ENCODE results near the gene SOX18. TPM values are rescaled to one million over a fixed set of nuclear protein-coding genes. Genes with fewer than 3 reads are reported as not detected.
A peak's percentile ranks its signal among the peaks of the same experiment; 100 is the strongest.

Gene SOX18
- total and polyA plus RNA-seq, 2 of the 4 experiments (the other 2 are of a cell fraction), result not detected

DNA sequence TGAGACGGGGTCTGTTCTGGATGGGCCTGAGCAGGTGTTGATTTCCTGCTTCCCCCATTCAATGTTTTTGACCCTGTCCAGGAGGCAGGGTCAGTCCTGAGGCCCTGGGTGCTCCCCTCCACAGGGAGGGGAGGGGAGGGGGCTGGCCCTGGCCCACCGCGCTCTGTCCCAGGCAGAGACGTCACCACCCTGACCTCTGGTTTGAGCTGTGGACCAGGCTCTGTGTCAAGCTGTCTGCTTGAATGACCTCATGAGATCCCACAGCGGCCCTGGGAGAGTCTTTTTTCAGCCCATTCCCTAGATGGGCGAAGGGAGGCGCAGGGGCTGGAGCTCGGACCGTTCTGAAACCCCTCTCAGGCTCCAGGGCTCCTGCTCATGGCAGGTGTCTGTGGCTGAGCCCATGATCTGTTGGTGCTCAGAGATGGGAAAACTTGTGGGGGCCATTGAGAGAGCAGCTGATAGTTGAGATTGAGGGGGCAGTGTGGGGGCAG is 43.6 kb upstream of the SOX18 start:
- Histone ChIP-seq H2BK15ac (ENCODE audit: low read depth, low read length) (no peak overlapping the region), H3K9ac (ENCODE audit: low read depth, low read length) (no peak overlapping the region), H3K4me3 (ENCODE audit: insufficient read depth, low read depth, low read length) (no peak overlapping the region), H2AK5ac (ENCODE audit: low read depth, low read length) (no peak overlapping the region), H3K56ac (ENCODE audit: extremely low read depth, insufficient read depth, low read length) (no peak overlapping the region), H4K20me1 (ENCODE audit: insufficient read depth, low read length) (0 out of 2 replicates have a peak, but pooled peaks cover 4% of the 10 kb centered on the region), H2AFZ (replicated peaks; ENCODE audit: low read length, poor library complexity) (no peak overlapping the region), H3K36me3 (ENCODE audit: control insufficient read depth, insufficient read depth, low read length) (no peaks in the 10 kb centered on the region), H2AK9ac (replicated peaks; ENCODE audit: low read depth, low read length, poor library complexity) (no peak overlapping the region), H3K14ac (replicated peaks; ENCODE audit: low read depth, low read length) (no peak overlapping the region), H3K18ac (ENCODE audit: low read depth, low read length) (no peak overlapping the region), H3K4me1 (ENCODE audit: control insufficient read depth, insufficient read depth, low read length) (no peaks in the 10 kb centered on the region), H3K23ac (ENCODE audit: low read depth, low read length) (no peak overlapping the region), H3K4ac (ENCODE audit: low read depth, low read length) (no peak overlapping the region), H3K4me2 (ENCODE audit: low read depth, low read length) (no peak overlapping the region), H4K8ac (ENCODE audit: low read depth in 2 of 2, low read length in 2 of 2) (no peak overlapping the region), H3K9me3 (ENCODE audit: control insufficient read depth, insufficient read depth, low read length) (no peaks in the 10 kb centered on the region), H3K9me1 (ENCODE audit: insufficient read depth, low read length) (no peaks in the 10 kb centered on the region), H3K27me3 (ENCODE audit: control insufficient read depth, insufficient read depth, low read length) (peaks cover 22% of the 10 kb centered on the region), H2BK5ac (ENCODE audit: low read depth, low read length, poor library complexity, severe bottlenecking) (no peak overlapping the region), H3K27ac (ENCODE audit: insufficient read depth, low read length) (no peak overlapping the region), H4K91ac (ENCODE audit: insufficient read depth, low read depth, low read length) (no peak overlapping the region), H4K5ac (ENCODE audit: low read depth, low read length) (no peak overlapping the region), H2BK120ac (ENCODE audit: low read depth, low read length) (no peak overlapping the region), H2BK20ac (ENCODE audit: low read depth, low read length) (no peak overlapping the region), H3K79me1 (ENCODE audit: low read depth in 1 of 2, low read length in 2 of 2) (no peaks in the 10 kb centered on the region)
- POLR2A ChIA-PET (ENCODE audit: unreplicated experiment), result no interaction called here
- in situ Hi-C loops (cut with MboI; ENCODE audit: low sequenced_read_pairs) (no loop called here), intact Hi-C loops (cut with micrococcal nuclease) (no loop called here), dilution Hi-C loops (cut with HindIII; ENCODE audit: low sequenced_read_pairs, unreplicated experiment) (no loop called here)
- CTCF ChIA-PET, result no interaction called here
- DNase-seq, result no peak
- BruUV-seq (replicated peaks), result no TSS peak
- 26% methylated on average over 5 of the region's 9 CpGs; no CpG with 5 or more reads in 1 of the 2 experiments for WGBS, 2 experiments (ENCODE audit: extremely low coverage in 2 of 2, insufficient read length in 1 of 2)
- no peak for TF ChIP-seq MAFK (IDR thresholded peaks at IDR 0.05; ENCODE audit: low read depth, low read length)
- TF ChIP-seq CEBPB (IDR thresholded peaks at IDR 0.05; ENCODE audit: low read depth, low read length), result no peak
- no peak for TF ChIP-seq NFE2L2 (IDR thresholded peaks at IDR 0.05; ENCODE audit: low read depth, low read length)
- ATAC-seq (ENCODE audit: low read depth), result peak; percentile 14; the same call in 1 of the 2 replicates
